ENCODE results near the gene PLEKHG5. TPM values are rescaled to one million over a fixed set of nuclear protein-coding genes. Genes with fewer than 3 reads are reported as not detected.

Gene PLEKHG5
- total RNA-seq, 4 donors from 2014 or later = 6.6 to 24.6 (median 7.9) TPM

DNA sequence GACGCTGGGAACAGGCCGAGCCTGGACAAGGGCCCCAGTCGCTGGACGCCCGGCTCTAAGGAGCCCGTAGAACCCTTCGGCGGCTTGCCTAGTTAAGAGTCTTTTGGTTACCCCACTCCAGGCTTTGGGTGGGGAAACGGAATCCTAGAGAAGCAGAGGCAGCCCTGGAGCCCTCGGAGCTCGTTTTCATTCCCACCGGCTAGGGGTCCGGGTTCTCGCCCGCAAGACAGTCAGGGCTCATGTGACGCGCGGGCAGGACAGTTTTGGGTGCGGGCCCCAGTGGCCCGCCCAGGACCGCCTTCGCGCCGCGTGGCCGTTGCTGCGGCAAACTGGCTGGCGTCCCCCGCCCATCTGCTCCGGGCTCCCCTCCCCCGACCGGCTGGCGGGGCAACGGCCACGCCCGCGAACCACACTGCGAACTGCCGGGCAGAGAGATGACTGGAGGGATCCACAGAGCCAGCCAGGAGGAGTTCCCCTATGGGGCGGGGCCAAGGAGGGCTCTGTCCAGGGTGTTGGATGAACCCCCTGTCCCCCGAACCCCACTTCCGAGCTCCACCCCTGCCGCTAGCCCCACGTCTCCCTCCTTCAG, 70.9 kb downstream of the PLEKHG5 start:
- DNase-seq (ENCODE audit: low spot score) = no peak
- TF ChIP-seq, protein P1, sequence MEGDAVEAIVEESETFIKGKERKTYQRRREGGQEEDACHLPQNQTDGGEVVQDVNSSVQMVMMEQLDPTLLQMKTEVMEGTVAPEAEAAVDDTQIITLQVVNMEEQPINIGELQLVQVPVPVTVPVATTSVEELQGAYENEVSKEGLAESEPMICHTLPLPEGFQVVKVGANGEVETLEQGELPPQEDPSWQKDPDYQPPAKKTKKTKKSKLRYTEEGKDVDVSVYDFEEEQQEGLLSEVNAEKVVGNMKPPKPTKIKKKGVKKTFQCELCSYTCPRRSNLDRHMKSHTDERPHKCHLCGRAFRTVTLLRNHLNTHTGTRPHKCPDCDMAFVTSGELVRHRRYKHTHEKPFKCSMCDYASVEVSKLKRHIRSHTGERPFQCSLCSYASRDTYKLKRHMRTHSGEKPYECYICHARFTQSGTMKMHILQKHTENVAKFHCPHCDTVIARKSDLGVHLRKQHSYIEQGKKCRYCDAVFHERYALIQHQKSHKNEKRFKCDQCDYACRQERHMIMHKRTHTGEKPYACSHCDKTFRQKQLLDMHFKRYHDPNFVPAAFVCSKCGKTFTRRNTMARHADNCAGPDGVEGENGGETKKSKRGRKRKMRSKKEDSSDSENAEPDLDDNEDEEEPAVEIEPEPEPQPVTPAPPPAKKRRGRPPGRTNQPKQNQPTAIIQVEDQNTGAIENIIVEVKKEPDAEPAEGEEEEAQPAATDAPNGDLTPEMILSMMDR (IDR thresholded peaks at IDR 0.05) = no peak
- ATAC-seq (ENCODE audit: low FRiP score) = no peak

DNA sequence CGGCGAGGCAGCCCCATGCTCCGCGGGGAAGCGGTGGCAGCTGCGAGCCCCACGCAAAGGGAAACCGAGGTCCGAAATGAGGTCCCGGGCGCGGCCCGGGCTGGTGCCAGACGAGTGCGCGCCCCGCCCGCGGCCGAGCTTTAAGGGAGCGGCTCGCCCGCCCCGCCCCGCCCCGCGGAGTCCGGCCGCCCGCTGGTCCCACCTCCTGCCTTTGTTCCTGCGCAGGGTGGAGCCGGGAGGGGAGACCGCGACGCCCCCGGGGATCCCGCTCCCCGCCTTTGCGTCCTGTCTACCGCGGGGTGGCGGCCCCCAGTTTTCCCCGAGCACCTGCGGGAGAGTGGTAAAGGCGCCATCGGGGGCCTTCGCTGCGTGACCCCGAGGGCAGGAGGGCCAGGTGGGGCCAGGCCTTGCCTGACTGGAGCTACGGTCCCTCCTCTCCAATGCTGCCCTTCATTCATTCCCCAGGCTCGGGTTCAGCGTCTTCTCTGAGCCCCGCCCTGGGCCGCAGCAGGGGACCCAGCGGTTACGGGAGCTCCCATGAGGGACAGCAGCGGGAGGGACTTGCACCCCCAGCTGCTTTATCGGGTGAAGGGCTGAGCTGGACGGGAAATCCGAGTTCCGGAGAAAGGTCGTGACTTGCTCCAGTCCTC, 71.5 kb downstream of the PLEKHG5 start, which contains the start of gene HES2:
Gene HES2 (minus strand): TSS at position 116 of the 650 bp plus-strand sequence. CDS start 99 bp downstream, at position 17.
- ATAC-seq (ENCODE audit: low FRiP score) (no peak), DNase-seq (ENCODE audit: low spot score) (no peak)
- TF ChIP-seq, protein P1 (IDR thresholded peaks at IDR 0.05) = no peak

DNA sequence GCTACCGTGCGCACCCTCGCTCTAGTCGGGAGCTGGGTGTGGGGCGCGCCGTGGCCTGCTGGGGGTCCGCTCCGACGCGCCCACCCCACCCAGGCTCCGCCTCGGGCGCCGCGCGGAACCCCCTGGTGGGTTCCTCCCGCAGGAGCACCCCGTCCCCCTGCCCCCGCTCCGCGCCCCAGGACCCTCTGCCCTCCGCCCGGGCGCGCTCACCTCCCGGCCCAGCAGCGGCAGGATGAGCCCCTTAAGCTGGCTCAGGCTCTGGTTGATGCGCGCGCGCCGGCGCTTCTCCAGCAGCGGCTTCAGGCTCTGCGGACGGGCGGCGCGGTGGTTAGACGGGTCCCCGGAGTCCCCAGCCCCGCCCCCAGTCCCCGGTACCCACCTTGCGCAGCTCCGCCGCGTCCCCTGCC, 72.1 kb downstream of the PLEKHG5 start:
- TF ChIP-seq, protein P1 (IDR thresholded peaks at IDR 0.05) = no peak
- no peak for DNase-seq (ENCODE audit: low spot score)
- no peak for ATAC-seq (ENCODE audit: low FRiP score)

DNA sequence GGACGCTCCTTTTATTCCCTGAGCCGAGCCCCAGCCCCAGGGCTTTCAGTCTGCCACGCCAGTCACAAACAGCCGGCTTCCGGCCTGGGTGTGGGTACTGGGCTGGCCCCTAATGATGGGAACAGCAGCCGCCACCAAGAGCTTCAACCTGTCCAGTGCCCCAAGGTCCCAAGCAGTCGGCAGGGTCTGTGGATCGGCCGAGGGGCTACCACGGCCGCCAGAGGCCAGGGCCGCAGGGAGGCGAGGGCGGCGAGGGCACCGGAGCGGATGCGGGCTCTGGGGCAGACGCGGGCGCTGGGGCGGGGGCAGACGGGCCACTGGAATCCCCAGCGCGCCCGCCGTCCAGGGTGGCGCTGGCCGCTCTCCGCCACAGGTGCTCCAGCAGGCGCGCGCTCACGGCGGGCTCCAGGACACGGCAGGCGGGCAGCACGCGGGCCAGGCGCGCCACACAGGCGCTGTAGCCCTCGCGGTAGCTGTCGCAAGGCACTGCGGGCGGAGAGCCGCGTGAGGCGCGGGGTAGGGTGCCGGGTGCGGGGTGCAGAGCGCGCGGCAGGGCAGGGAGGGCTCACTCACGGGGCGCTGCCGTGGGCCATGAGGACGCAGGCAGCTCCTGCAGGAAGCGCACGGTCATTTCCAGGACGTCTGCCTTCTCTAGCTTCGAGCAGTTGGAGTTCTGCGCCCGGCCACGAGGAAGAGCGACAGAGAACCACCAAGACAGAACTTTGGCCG, 72.6 kb downstream of the PLEKHG5 start:
- DNase-seq (ENCODE audit: low spot score) (no peak), ATAC-seq (ENCODE audit: low FRiP score) (no peak)
- TF ChIP-seq, protein P1 (IDR thresholded peaks at IDR 0.05) = no peak

DNA sequence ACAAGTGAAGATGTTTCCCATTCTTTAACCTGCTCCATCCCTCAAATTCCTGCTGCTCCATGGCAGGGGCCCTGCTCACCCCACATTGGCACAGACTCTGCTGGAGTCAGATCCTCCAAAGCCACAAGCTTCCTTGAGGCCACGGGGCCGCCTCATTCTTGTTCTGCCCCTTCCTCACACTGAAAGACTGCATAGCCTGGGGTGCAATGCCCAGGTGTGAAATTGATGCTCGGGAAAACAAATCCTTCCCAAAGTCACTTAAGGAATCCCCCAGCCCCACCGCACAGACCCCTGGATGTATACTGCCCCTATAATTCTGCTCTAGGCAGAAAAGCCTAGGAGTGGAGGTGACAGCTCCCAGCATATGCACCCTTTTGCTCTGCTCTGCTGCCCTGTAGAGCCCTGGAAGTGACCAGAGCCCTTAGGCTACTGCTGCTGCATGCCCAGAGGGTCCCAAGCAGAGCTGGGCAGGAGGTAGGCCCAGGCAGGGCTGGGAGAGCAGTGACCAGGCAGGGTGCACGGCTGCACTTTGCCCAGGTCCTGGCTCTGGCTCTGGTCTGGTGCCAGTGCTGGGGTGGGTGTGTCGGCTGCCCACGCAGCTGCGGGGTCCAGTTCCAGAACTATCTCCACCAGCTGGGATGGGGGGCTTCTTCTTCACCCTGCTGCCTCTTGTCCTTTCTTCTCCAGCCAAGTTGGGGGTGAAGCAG, 73.4 kb downstream of the PLEKHG5 start:
- DNase-seq (ENCODE audit: low spot score) (no peak), ATAC-seq (ENCODE audit: low FRiP score) (no peak)

More for the DNA sequence above, 73.4 kb downstream of the PLEKHG5 start:
- TF ChIP-seq, protein P1 (IDR thresholded peaks at IDR 0.05) = no peak

Small RNA genes within 50 kb of the gene (small RNA-seq; reads per million reads assigned to genes)
- not detected for gene MIR4252
- gene RNU6-731P = not detected

Other genes with a start within 250 kb of the PLEKHG5 start
- gene HES3, start 247.5 kb downstream of the PLEKHG5 start, total RNA-seq = not detected
- gene GPR153, start 230.6 kb downstream of the PLEKHG5 start, total RNA-seq = 10 to 100 TPM; 10.9 to 19.8 (median 14.3) TPM
- gene ACOT7, start 97.9 kb downstream of the PLEKHG5 start, total RNA-seq = 10 to 100 TPM in 2 of 4 donors, 1 to 10 TPM in 2; 7.4 to 16.7 (median 9.2) TPM
- under 1 TPM in 1 of 4 donors, not detected in 3; 0.12 TPM for gene HES2, start 71.7 kb downstream of the PLEKHG5 start, total RNA-seq
- gene ESPN, start 66.9 kb downstream of the PLEKHG5 start, total RNA-seq = under 1 TPM in 1 of 4 donors, not detected in 3; 0.12 TPM
- 10 to 100 TPM in 1 of 4 donors, 1 to 10 TPM in 3; 4.4 to 25.5 (median 6.6) TPM for gene TNFRSF25, start 25.5 kb downstream of the PLEKHG5 start, total RNA-seq
- 10 to 100 TPM; 18.2 to 45.2 (median 24.7) TPM for gene NOL9, start 62.8 kb upstream of the PLEKHG5 start, total RNA-seq
- under 1 TPM in 1 of 4 donors, not detected in 3; 0.19 TPM for gene TAS1R1, start 63.6 kb upstream of the PLEKHG5 start, total RNA-seq
- 10 to 100 TPM in 3 of 4 donors, 1 to 10 TPM in 1; 9.9 to 19.2 (median 13.4) TPM for gene ZBTB48, start 88.3 kb upstream of the PLEKHG5 start, total RNA-seq
- gene KLHL21, start 111.2 kb upstream of the PLEKHG5 start, total RNA-seq = 10 to 100 TPM; 48.3 to 98.5 (median 57.0) TPM
- 10 to 100 TPM in 3 of 4 donors, 1 to 10 TPM in 1; 8.6 to 15.1 (median 14.7) TPM for gene PHF13, start 122.1 kb upstream of the PLEKHG5 start, total RNA-seq
- gene THAP3, start 133.2 kb upstream of the PLEKHG5 start, total RNA-seq = 10 to 100 TPM; 11.6 to 35.0 (median 23.2) TPM
- 10 to 100 TPM; 26.2 to 50.9 (median 30.5) TPM for gene DNAJC11, start 210.1 kb upstream of the PLEKHG5 start, total RNA-seq

Measured in omental fat pad (tissue), 4 donors.